Endodermal cell (in vitro differentiated cells): ENCODE measurements around the gene GPRIN1. TPM values are rescaled to one million over a fixed set of nuclear protein-coding genes. Genes with fewer than 3 reads are reported as not detected.

ENCODE experiments used
- DNase-seq: peaks from one replicate; pipeline ENCODE4 v3.0.0-alpha.2; 2017
- H3K27ac ChIP-seq: 2 replicates; pipeline ENCODE4 v1.5.1; 2013; ENCODE audit warnings: mild to moderate bottlenecking, low read depth, low read length, moderate library complexity
- H3K27me3 ChIP-seq: 2 replicates; pipeline ENCODE4 v1.6.1; 2013; ENCODE audit warnings: mild to moderate bottlenecking, low read length, moderate library complexity; ENCODE audit not compliant: insufficient read depth, control insufficient read depth, poor library complexity, severe bottlenecking
- H3K36me3 ChIP-seq: 2 replicates; pipeline ENCODE4 v1.7.0; 2013; ENCODE audit warnings: mild to moderate bottlenecking, low read length, moderate library complexity; ENCODE audit not compliant: control insufficient read depth, insufficient read depth
- H3K4me1 ChIP-seq: one replicate; pipeline ENCODE4 v1.7.0; 2013; ENCODE audit warnings: low read length; ENCODE audit not compliant: control insufficient read depth, insufficient read depth
- H3K4me3 ChIP-seq: 2 replicates; pipeline ENCODE4 v1.5.1; 2013; ENCODE audit warnings: mild to moderate bottlenecking, low read length, moderate library complexity
- H3K9ac ChIP-seq: 2 replicates; pipeline ENCODE4 v1.6.1; 2013; ENCODE audit warnings: mild to moderate bottlenecking, low read length, moderate library complexity; ENCODE audit not compliant: poor library complexity, severe bottlenecking; ENCODE audit errors: extremely low read depth
- H3K9me3 ChIP-seq: 2 replicates; pipeline ENCODE4 v1.6.1; 2013; ENCODE audit warnings: mild to moderate bottlenecking, low read length, moderate library complexity; ENCODE audit not compliant: control insufficient read depth
- H3K27ac Mint-ChIP-seq: 2 replicates; pipeline ENCODE4 v1.8.0; 2020; ENCODE audit warnings: mixed read lengths
- H3K27me3 Mint-ChIP-seq: 2 replicates; pipeline ENCODE4 v1.8.0; 2021; ENCODE audit warnings: mild to moderate bottlenecking, mixed read lengths; ENCODE audit not compliant: insufficient read depth
- H3K36me3 Mint-ChIP-seq: 2 replicates; pipeline ENCODE4 v1.8.0; 2020; ENCODE audit warnings: low read depth, mixed read lengths
- H3K4me1 Mint-ChIP-seq: 2 replicates; pipeline ENCODE4 v1.8.0; 2020; ENCODE audit warnings: mixed read lengths
- H3K4me3 Mint-ChIP-seq: 2 replicates; pipeline ENCODE4 v1.8.0; 2020; ENCODE audit warnings: mild to moderate bottlenecking, moderate library complexity, mixed read lengths
- H3K9me3 Mint-ChIP-seq: 2 replicates; pipeline ENCODE4 v1.8.0; 2020; ENCODE audit warnings: mild to moderate bottlenecking, mixed read lengths
- WGBS, 2 experiments: methylation state at CpG; one replicate each; pipeline versions ENCODE4 v1.1.5 to v1.1.7; 2013; ENCODE audit warnings: missing lambda C conversion rate in 2 of 2, mixed read lengths in 1 of 2; ENCODE audit not compliant: insufficient coverage in 1 of 2, insufficient read length in 1 of 2; 5-methylcytosine and 5-hydroxymethylcytosine counted together
- microRNA-seq: library from miRNA; unstranded; fragments of <30 nt; microRNA quantifications from one replicate; pipeline ENCODE4 v1.2.0, GENCODE V29; 2020; ENCODE audit warnings: borderline microRNAs expressed
- total RNA-seq, 2 donors: library from RNA; stranded (reverse); fragmentation: NEBNext Ultra II Directional in 1 of 2; extraction: Animal tissue kit (Norgen Biotek cat#: 25700) in 1 of 2; gene quantifications; 2 replicates in 1 of 2; 3 replicates in 1 of 2; pipeline ENCODE4 v1.2.1, GENCODE V29; 2021
- TF ChIP-seq, protein P1 (sequence below): fragments of 200-600 bp; sonication (generic); conservative IDR thresholded peaks from 2 replicates; pipeline ENCODE4 v1.5.0; 2021; ENCODE audit warnings: antibody characterized with exemption, mild to moderate bottlenecking

The GPRIN1 gene
- total RNA-seq, 2 donors from 2014 or later: 4.5 to 4.9 TPM

DNA sequence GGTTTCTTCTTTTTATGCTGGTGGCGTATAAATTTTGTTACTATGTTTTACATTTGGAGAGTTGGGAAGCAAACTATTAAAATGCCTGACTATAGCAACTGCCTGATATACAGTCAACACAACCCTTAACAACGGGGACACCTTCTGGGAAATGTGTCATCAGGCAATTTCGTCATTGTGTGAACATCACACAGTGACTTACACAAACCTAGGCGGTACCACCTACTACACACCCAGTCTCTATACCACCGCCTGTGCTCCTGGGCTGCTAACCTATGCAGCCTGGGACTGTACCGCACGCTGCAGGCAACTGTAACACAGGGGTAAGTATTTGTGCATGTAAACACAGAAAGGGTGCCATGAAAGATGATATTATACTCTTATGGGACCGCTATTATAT, 62.2 kb downstream of the GPRIN1 start:
- Mint-ChIP-seq H3K4me3 (no peak overlapping the region), H3K27ac (no peak overlapping the region), H3K27me3 (peaks cover 5% of the 10 kb centered on the region), H3K36me3 (no peaks in the 10 kb centered on the region), H3K4me1 (peaks cover 10% of the 10 kb centered on the region), H3K9me3 (no peaks in the 10 kb centered on the region)
- TF ChIP-seq, protein P1, sequence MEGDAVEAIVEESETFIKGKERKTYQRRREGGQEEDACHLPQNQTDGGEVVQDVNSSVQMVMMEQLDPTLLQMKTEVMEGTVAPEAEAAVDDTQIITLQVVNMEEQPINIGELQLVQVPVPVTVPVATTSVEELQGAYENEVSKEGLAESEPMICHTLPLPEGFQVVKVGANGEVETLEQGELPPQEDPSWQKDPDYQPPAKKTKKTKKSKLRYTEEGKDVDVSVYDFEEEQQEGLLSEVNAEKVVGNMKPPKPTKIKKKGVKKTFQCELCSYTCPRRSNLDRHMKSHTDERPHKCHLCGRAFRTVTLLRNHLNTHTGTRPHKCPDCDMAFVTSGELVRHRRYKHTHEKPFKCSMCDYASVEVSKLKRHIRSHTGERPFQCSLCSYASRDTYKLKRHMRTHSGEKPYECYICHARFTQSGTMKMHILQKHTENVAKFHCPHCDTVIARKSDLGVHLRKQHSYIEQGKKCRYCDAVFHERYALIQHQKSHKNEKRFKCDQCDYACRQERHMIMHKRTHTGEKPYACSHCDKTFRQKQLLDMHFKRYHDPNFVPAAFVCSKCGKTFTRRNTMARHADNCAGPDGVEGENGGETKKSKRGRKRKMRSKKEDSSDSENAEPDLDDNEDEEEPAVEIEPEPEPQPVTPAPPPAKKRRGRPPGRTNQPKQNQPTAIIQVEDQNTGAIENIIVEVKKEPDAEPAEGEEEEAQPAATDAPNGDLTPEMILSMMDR: no peak
- no peak overlapping the region for H3K27ac ChIP-seq
- no peaks in the 10 kb centered on the region for H3K9me3 ChIP-seq
- no peak overlapping the region for H3K9ac ChIP-seq
- H3K4me3 ChIP-seq: no peak overlapping the region
- peaks cover 2% of the 10 kb centered on the region for H3K36me3 ChIP-seq
- no peak for DNase-seq
- H3K27me3 ChIP-seq: no peaks in the 10 kb centered on the region
- H3K4me1 ChIP-seq: no peaks in the 10 kb centered on the region
- WGBS, 2 experiments: 81 to 93% methylated on average over 3 to 8 of the region's 8 CpGs

Small RNA genes within 50 kb of the gene (microRNA-seq; reads per million reads assigned to microRNA genes)
- not detected for gene MIR4281

Other genes starting within 250 kb of the GPRIN1 start
- gene KIAA1191, start 248.4 kb downstream of the GPRIN1 start, total RNA-seq: 100 to 1,000 TPM; 135 to 172 TPM
- 10 to 100 TPM; 10.2 to 11.4 TPM for gene ARL10, start 244.7 kb downstream of the GPRIN1 start, total RNA-seq
- 10 to 100 TPM; 18.6 to 31.3 TPM for gene NOP16, start 221.6 kb downstream of the GPRIN1 start, total RNA-seq
- 100 to 1,000 TPM; 101 to 102 TPM for gene HIGD2A, start 221.4 kb downstream of the GPRIN1 start, total RNA-seq
- gene CLTB, start 193.6 kb downstream of the GPRIN1 start, total RNA-seq: 10 to 100 TPM; 40.9 to 49.7 TPM
- 10 to 100 TPM; 42.9 to 53.0 TPM for gene FAF2, start 161.8 kb downstream of the GPRIN1 start, total RNA-seq
- gene RNF44, start 72.8 kb downstream of the GPRIN1 start, total RNA-seq: 100 to 1,000 TPM; 150 to 173 TPM
- under 1 TPM; 0.37 to 0.89 TPM for gene CDHR2, start 60.8 kb downstream of the GPRIN1 start, total RNA-seq
- gene SNCB, start 20.4 kb upstream of the GPRIN1 start, total RNA-seq: 1 to 10 TPM in 1 of 2 donors, under 1 TPM in 1; 0.22 to 1.8 TPM
- gene EIF4E1B, start 20.5 kb upstream of the GPRIN1 start, total RNA-seq: 1 to 10 TPM; 1.4 to 2.0 TPM
- 10 to 100 TPM; 49.3 to 50.3 TPM for gene TSPAN17, start 37.3 kb upstream of the GPRIN1 start, total RNA-seq
- 1 to 10 TPM in 1 of 2 donors, under 1 TPM in 1; 0.89 to 1.4 TPM for gene UNC5A, start 200.4 kb upstream of the GPRIN1 start, total RNA-seq